Osteocyte (in vitro differentiated cells): ENCODE measurements around the gene AAK1. TPM values are rescaled to one million over a fixed set of nuclear protein-coding genes. Genes with fewer than 3 reads are reported as not detected.

Experiments used
- DNase-seq: peaks from one replicate; pipeline ENCODE4 v3.0.0; 2021; ENCODE audit warnings: mixed read lengths; ENCODE audit not compliant: unreplicated experiment; ENCODE audit errors: extremely low spot score
- H3K27ac Mint-ChIP-seq: one replicate; pipeline ENCODE4 v1.8.0; 2021; ENCODE audit warnings: mild to moderate bottlenecking, mixed read lengths; ENCODE audit not compliant: unreplicated experiment
- H3K27me3 Mint-ChIP-seq: one replicate; pipeline ENCODE4 v1.8.0; 2021; ENCODE audit warnings: mixed read lengths; ENCODE audit not compliant: unreplicated experiment
- H3K36me3 Mint-ChIP-seq: one replicate; pipeline ENCODE4 v1.8.0; 2021; ENCODE audit warnings: mixed read lengths; ENCODE audit not compliant: unreplicated experiment
- H3K4me1 Mint-ChIP-seq: one replicate; pipeline ENCODE4 v1.8.0; 2021; ENCODE audit warnings: mixed read lengths; ENCODE audit not compliant: unreplicated experiment
- H3K4me3 Mint-ChIP-seq: one replicate; pipeline ENCODE4 v1.8.0; 2021; ENCODE audit warnings: mild to moderate bottlenecking, moderate library complexity, mixed read lengths; ENCODE audit not compliant: unreplicated experiment
- H3K9me3 Mint-ChIP-seq: one replicate; pipeline ENCODE4 v1.8.0; 2021; ENCODE audit warnings: mixed read lengths; ENCODE audit not compliant: unreplicated experiment
- total RNA-seq: library from RNA; stranded (reverse); gene quantifications from 2 replicates; pipeline ENCODE4 v1.2.1, GENCODE V29; 2021
- TF ChIP-seq, protein P1 (sequence below): fragments of 200-600 bp; sonication (generic); IDR thresholded peaks from 2 replicates; pipeline ENCODE4 v1.5.0; 2021; ENCODE audit warnings: antibody characterized with exemption, mild to moderate bottlenecking, moderate library complexity

The AAK1 gene
- total RNA-seq, 1 donor from 2014 or later = 66.0 TPM

GRCh38 chr2:69521747-69522146 lies 121.8 kb downstream of the AAK1 start:
- Mint-ChIP-seq H3K4me3 (no peak overlapping the region), H3K36me3 (peaks cover 64% of the 10 kb centered on the region), H3K27me3 (no peaks in the 10 kb centered on the region), H3K4me1 (no peaks in the 10 kb centered on the region), H3K27ac (no peak overlapping the region), H3K9me3 (no peaks in the 10 kb centered on the region)
- TF ChIP-seq, protein P1, sequence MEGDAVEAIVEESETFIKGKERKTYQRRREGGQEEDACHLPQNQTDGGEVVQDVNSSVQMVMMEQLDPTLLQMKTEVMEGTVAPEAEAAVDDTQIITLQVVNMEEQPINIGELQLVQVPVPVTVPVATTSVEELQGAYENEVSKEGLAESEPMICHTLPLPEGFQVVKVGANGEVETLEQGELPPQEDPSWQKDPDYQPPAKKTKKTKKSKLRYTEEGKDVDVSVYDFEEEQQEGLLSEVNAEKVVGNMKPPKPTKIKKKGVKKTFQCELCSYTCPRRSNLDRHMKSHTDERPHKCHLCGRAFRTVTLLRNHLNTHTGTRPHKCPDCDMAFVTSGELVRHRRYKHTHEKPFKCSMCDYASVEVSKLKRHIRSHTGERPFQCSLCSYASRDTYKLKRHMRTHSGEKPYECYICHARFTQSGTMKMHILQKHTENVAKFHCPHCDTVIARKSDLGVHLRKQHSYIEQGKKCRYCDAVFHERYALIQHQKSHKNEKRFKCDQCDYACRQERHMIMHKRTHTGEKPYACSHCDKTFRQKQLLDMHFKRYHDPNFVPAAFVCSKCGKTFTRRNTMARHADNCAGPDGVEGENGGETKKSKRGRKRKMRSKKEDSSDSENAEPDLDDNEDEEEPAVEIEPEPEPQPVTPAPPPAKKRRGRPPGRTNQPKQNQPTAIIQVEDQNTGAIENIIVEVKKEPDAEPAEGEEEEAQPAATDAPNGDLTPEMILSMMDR = no peak
- DNase-seq = no peak

- Mint-ChIP-seq H3K27me3 (no peaks in the 10 kb centered on the region), H3K36me3 (peaks cover 58% of the 10 kb centered on the region), H3K9me3 (no peaks in the 10 kb centered on the region), H3K27ac (no peak overlapping the region), H3K4me1 (peaks cover 11% of the 10 kb centered on the region), H3K4me3 (no peak overlapping the region)
- DNase-seq = no peak
- TF ChIP-seq, protein P1 = no peak
Measured at GRCh38 chr2:69518841-69519240, 124.7 kb downstream of the AAK1 start.

- Mint-ChIP-seq H3K4me3 (no peak overlapping the region), H3K27ac (no peak overlapping the region), H3K4me1 (peaks cover 11% of the 10 kb centered on the region), H3K27me3 (no peaks in the 10 kb centered on the region), H3K36me3 (peaks cover 62% of the 10 kb centered on the region), H3K9me3 (no peaks in the 10 kb centered on the region)
- DNase-seq = no peak
- TF ChIP-seq, protein P1 = no peak
Measured at GRCh38 chr2:69517410-69517809, 126.1 kb downstream of the AAK1 start.

DNA sequence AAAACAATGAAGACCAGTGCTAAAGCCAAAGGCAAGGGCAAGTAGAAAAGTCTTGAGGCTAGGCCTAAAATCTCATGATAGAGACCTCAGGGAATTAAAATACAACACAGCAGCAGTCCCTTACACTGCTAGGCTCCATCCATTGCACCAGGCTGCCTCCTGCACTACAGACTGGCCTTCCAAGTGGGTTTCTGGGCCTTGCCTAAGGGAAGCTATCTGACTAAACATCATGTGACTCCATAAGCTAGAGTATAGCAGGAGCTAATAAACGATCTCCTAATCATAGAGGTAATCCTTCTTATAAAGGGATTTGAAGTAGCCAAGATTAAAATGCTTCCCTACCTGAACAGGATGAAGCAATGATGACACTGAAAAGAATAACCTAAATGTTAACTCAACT lies 128.7 kb downstream of the AAK1 start:
- DNase-seq = no peak
- H3K36me3 Mint-ChIP-seq = peaks cover 68% of the 10 kb centered on the region
- TF ChIP-seq, protein P1 = no peak

DNA sequence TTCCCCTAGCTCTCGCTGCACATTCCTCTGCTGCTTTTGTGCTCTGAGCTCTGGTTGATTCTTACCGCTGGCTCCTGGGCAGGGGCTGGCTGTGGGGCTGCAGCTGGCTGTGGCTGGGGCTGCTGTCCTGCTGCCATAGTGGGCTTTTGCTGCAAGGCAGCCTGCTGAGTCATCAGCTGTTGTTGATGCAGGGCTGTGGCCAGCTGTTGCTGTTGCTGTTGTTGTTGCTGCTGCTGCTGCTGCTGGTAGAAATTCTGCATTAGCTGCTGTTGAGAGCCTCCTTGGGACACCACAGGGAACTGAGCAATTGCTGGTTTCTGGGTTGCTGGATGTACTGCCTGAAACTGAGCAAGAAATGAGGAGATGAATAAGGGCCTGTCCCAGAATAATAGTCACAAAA lies 129.1 kb downstream of the AAK1 start:
- H3K27ac Mint-ChIP-seq = peak overlapping the region; percentile 75
- H3K27me3 Mint-ChIP-seq = no peaks in the 10 kb centered on the region
- H3K4me1 Mint-ChIP-seq = peaks cover 11% of the 10 kb centered on the region
- H3K9me3 Mint-ChIP-seq = peaks cover 4% of the 10 kb centered on the region
- TF ChIP-seq, protein P1 = no peak
- H3K4me3 Mint-ChIP-seq = no peak overlapping the region
- DNase-seq = no peak
- peaks cover 69% of the 10 kb centered on the region for H3K36me3 Mint-ChIP-seq

More for the DNA sequence above, 128.7 kb downstream of the AAK1 start:
- peaks cover 11% of the 10 kb centered on the region for H3K4me1 Mint-ChIP-seq
- H3K9me3 Mint-ChIP-seq = peaks cover 4% of the 10 kb centered on the region
- H3K4me3 Mint-ChIP-seq = no peak overlapping the region
- H3K27ac Mint-ChIP-seq = peak overlapping the region; percentile 75
- no peaks in the 10 kb centered on the region for H3K27me3 Mint-ChIP-seq
